ENCODE results near the gene GLMP. TPM values are rescaled to one million over a fixed set of nuclear protein-coding genes. Genes with fewer than 3 reads are reported as not detected.

The GLMP gene
- total and polyA plus RNA-seq, 2 of the 13 experiments (the other 11 are each of a cell fraction or from before 2014, with no cell fraction given): 44.6 to 75.8 TPM

DNA sequence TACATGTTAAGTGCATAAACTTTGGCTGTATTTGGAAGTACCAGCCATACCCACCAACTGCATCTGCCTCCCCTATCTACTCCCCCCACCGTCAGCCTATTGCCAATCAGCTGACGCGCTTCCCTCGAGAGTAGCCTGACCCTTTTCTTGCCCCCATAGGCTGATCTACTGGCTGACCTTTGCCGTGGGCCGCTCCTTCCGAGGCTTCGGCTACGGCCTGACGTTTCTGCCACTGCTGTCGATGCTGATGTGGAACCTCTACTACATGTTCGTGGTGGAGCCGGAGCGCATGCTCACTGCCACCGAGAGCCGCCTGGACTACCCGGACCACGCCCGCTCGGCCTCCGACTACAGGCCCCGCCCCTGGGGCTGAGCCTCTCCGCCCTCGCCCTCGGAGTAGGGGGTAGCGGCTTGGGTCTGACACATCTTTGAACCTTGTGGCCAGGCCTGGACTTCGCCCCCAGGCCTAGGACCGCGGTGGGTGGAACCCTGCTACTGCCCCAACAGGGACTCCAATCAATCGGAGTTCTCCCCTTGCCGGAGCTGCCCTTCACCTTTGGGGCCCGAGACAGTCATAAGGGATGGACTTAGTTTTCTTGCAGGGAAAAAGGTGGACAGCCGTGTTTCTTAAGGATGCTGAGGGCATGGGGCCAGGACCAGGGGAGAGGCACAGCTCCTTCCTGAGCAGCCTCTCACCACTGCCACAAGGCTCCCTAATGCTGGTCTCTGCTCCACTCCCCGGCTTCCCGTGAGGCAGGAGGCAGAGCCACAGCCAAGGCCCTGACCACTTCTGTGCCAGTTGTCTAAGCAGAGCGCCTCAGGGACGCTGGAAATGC is 4.0 kb downstream of the GLMP start (continued):
- TF ChIP-seq NFATC3 (CRISPR knock-in tag; IDR thresholded peaks at IDR 0.05): 0 out of 2 replicates have a peak, but pooled peaks have one; percentile 34
- peak; percentile 51 for TF ChIP-seq ZNF18 (CRISPR knock-in tag; IDR thresholded peaks at IDR 0.05; ENCODE audit: insufficient replicate concordance)
- TF ChIP-seq ZNF350 (CRISPR knock-in tag; IDR thresholded peaks at IDR 0.05; ENCODE audit: borderline replicate concordance, low read depth): peak; percentile 93
- TF ChIP-seq STAT6 (CRISPR knock-in tag; IDR thresholded peaks at IDR 0.05; ENCODE audit: borderline replicate concordance): peak; percentile 67; the same call in 1 of the 2 replicates
- TF ChIP-seq ZNF143 (CRISPR knock-in tag; IDR thresholded peaks at IDR 0.05): 0 out of 2 replicates have a peak, but pooled peaks have one; percentile 9
- peak; percentile 61; the same call in 1 of the 2 replicates for TF ChIP-seq NRL (CRISPR knock-in tag; IDR thresholded peaks at IDR 0.05; ENCODE audit: borderline replicate concordance)
- peak; percentile 87 for TF ChIP-seq RBFOX2 (IDR thresholded peaks at IDR 0.05; ENCODE audit: low read depth, low read length)
- 0 out of 2 replicates have a peak, but pooled peaks have one; percentile 11 for TF ChIP-seq ZNF629 (CRISPR knock-in tag; conservative IDR thresholded peaks at IDR 0.05)
- TF ChIP-seq KDM6A (CRISPR knock-in tag; IDR thresholded peaks at IDR 0.05; ENCODE audit: low read depth): peak; percentile 83
- peak; percentile 84 for TF ChIP-seq KDM5B (CRISPR knock-in tag; IDR thresholded peaks at IDR 0.05; ENCODE audit: borderline replicate concordance)
- peak; percentile 58; the same call in 1 of the 2 replicates for TF ChIP-seq GMEB1 (CRISPR knock-in tag; IDR thresholded peaks at IDR 0.05; ENCODE audit: borderline replicate concordance)
- TF ChIP-seq MTA3 (CRISPR knock-in tag; IDR thresholded peaks at IDR 0.05): no peak
- TF ChIP-seq, protein P1, sequence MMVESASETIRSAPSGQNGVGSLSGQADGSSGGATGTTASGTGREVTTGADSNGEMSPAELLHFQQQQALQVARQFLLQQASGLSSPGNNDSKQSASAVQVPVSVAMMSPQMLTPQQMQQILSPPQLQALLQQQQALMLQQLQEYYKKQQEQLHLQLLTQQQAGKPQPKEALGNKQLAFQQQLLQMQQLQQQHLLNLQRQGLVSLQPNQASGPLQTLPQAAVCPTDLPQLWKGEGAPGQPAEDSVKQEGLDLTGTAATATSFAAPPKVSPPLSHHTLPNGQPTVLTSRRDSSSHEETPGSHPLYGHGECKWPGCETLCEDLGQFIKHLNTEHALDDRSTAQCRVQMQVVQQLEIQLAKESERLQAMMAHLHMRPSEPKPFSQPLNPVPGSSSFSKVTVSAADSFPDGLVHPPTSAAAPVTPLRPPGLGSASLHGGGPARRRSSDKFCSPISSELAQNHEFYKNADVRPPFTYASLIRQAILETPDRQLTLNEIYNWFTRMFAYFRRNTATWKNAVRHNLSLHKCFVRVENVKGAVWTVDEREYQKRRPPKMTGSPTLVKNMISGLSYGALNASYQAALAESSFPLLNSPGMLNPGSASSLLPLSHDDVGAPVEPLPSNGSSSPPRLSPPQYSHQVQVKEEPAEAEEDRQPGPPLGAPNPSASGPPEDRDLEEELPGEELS (CRISPR knock-in tag; IDR thresholded peaks at IDR 0.05): 0 out of 2 replicates have a peak, but pooled peaks have one; percentile 32
- TF ChIP-seq MXI1 (IDR thresholded peaks at IDR 0.05; ENCODE audit: borderline replicate concordance, low read depth, low read length): peak; percentile 82; the same call in 1 of the 3 replicates
- TF ChIP-seq REPIN1 (CRISPR knock-in tag; IDR thresholded peaks at IDR 0.05; ENCODE audit: borderline replicate concordance, low read depth): peak; percentile 84; the same call in 1 of the 2 replicates
